HepG2 (cell line): ENCODE results near the gene AP3B1.

Experiments
- EP300 ChIP-seq, 3 experiments: sonication (generic) in 1 of 3; formaldehyde crosslinking in 1 of 3; IDR thresholded peaks; 2 replicates each; pipeline versions ENCODE4 v1.5.1 to v1.6.1; 2011 to 2020; ENCODE audit warnings: low read depth in 2 of 3, low read length in 2 of 3, borderline replicate concordance in 1 of 3, improper control_type of control experiment in 1 of 3, mild to moderate bottlenecking in 1 of 3, missing genetic modification reagents in 1 of 3, moderate library complexity in 1 of 3
- EZH2 ChIP-seq: conservative IDR thresholded peaks from 2 replicates; pipeline ENCODE4 v1.6.1; 2012; ENCODE audit warnings: mild to moderate bottlenecking, low read depth, low read length, moderate library complexity
- POLR2A ChIP-seq, 2 experiments: IDR thresholded peaks; 2 replicates each; pipeline ENCODE4 v1.6.1; 2011; ENCODE audit warnings: low read depth in 2 of 2, low read length in 2 of 2, mild to moderate bottlenecking in 1 of 2, moderate library complexity in 1 of 2; ENCODE audit not compliant: insufficient read depth in 1 of 2
- RAD21 ChIP-seq: fragments of 450-650 bp; formaldehyde crosslinking; IDR thresholded peaks from 2 replicates; pipeline ENCODE4 v1.5.0; 2020; ENCODE audit warnings: mild to moderate bottlenecking
- REXO4 ChIP-seq: sonication (generic); formaldehyde crosslinking; IDR thresholded peaks from 2 replicates; pipeline ENCODE4 v1.8.0; 2022; ENCODE audit warnings: missing genetic modification reagents, mild to moderate bottlenecking, borderline replicate concordance
- ZBTB38 ChIP-seq: sonication (generic); formaldehyde crosslinking; IDR thresholded peaks from 2 replicates; pipeline ENCODE4 v1.5.1; 2020; ENCODE audit warnings: mild to moderate bottlenecking, missing genetic modification reagents
- ZNF230 ChIP-seq: sonication (generic); formaldehyde crosslinking; IDR thresholded peaks from 2 replicates; pipeline ENCODE4 v1.4.0; 2020; ENCODE audit warnings: mild to moderate bottlenecking, missing genetic modification reagents
- ZNF772 ChIP-seq: sonication (generic); formaldehyde crosslinking; IDR thresholded peaks from 2 replicates; pipeline ENCODE4 v1.5.0; 2020; ENCODE audit warnings: mild to moderate bottlenecking, missing genetic modification reagents
- ZNF891 ChIP-seq: sonication (generic); formaldehyde crosslinking; IDR thresholded peaks from 2 replicates; pipeline ENCODE4 v1.5.0; 2020; ENCODE audit warnings: mild to moderate bottlenecking, missing genetic modification reagents
- ZZZ3 ChIP-seq: sonication (generic); formaldehyde crosslinking; IDR thresholded peaks from 2 replicates; pipeline ENCODE4 v1.4.0; 2020; ENCODE audit warnings: missing genetic modification reagents, mild to moderate bottlenecking, borderline replicate concordance
- TF ChIP-seq, protein P1 (sequence below): sonication (generic); formaldehyde crosslinking; IDR thresholded peaks from 2 replicates; pipeline ENCODE4 v1.5.0; 2020; ENCODE audit warnings: mild to moderate bottlenecking, missing genetic modification reagents, moderate library complexity
- TF ChIP-seq, protein P2 (sequence below): sonication (generic); formaldehyde crosslinking; conservative IDR thresholded peaks from 2 replicates; pipeline ENCODE4 v1.8.1; 2023; ENCODE audit warnings: missing genetic modification reagents

DNA sequence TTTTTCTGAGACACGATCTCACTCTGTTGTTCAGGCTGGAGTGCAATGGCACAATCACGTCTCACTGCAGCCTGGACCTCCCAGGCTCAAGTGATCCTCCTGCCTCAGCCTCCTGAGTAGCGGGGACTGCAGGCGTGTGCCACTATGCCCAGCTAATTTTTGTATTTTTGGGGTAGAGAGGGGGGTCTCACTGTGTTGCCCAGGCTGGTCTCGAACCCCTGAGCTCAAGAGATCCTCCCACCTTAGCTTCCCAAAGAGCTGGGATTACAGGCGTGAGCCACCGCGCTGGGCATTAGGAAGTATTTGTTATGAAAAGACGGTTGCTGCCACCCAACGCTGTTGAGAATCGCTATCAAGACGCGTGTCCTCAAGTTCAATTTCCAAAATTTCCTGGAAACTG is 337.4 kb downstream of the AP3B1 start:
- TF ChIP-seq EZH2, result no peak
- TF ChIP-seq ZZZ3 (CRISPR knock-in tag), result no peak
- TF ChIP-seq, protein P1, sequence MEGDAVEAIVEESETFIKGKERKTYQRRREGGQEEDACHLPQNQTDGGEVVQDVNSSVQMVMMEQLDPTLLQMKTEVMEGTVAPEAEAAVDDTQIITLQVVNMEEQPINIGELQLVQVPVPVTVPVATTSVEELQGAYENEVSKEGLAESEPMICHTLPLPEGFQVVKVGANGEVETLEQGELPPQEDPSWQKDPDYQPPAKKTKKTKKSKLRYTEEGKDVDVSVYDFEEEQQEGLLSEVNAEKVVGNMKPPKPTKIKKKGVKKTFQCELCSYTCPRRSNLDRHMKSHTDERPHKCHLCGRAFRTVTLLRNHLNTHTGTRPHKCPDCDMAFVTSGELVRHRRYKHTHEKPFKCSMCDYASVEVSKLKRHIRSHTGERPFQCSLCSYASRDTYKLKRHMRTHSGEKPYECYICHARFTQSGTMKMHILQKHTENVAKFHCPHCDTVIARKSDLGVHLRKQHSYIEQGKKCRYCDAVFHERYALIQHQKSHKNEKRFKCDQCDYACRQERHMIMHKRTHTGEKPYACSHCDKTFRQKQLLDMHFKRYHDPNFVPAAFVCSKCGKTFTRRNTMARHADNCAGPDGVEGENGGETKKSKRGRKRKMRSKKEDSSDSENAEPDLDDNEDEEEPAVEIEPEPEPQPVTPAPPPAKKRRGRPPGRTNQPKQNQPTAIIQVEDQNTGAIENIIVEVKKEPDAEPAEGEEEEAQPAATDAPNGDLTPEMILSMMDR (CRISPR knock-in tag), result no peak
- TF ChIP-seq POLR2A (IDR thresholded peaks at IDR 0.05; ENCODE audit: insufficient read depth in 1 of 2, low read depth in 2 of 2, low read length in 2 of 2), result no peak
- TF ChIP-seq ZNF891, result no peak
- TF ChIP-seq ZNF230, result no peak
- no peak for TF ChIP-seq RAD21 (CRISPR knock-in tag)
- TF ChIP-seq REXO4 (CRISPR knock-in tag), result no peak
- TF ChIP-seq, protein P2, sequence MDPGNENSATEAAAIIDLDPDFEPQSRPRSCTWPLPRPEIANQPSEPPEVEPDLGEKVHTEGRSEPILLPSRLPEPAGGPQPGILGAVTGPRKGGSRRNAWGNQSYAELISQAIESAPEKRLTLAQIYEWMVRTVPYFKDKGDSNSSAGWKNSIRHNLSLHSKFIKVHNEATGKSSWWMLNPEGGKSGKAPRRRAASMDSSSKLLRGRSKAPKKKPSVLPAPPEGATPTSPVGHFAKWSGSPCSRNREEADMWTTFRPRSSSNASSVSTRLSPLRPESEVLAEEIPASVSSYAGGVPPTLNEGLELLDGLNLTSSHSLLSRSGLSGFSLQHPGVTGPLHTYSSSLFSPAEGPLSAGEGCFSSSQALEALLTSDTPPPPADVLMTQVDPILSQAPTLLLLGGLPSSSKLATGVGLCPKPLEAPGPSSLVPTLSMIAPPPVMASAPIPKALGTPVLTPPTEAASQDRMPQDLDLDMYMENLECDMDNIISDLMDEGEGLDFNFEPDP (CRISPR knock-in tag), result no peak
- no peak for TF ChIP-seq ZNF772 (CRISPR knock-in tag)
- TF ChIP-seq ZBTB38 (CRISPR knock-in tag), result no peak
- no peak for TF ChIP-seq EP300 (IDR thresholded peaks at IDR 0.05; ENCODE audit: low read depth in 2 of 2, low read length in 2 of 2)
- TF ChIP-seq EP300 (CRISPR knock-in tag; IDR thresholded peaks at IDR 0.05; ENCODE audit: borderline replicate concordance), result no peak
